HG02678 (cell line): ENCODE results near the gene VEPH1.

Experiments used
- ATAC-seq: cut with Tn5 transposase; IDR thresholded peaks from one replicate; pipeline ENCODE4 v1.9.1; 2021; ENCODE audit warnings: mild to moderate bottlenecking, moderate library complexity; ENCODE audit not compliant: unreplicated experiment

VEPH1 gene

GRCh38 chr3:157313186-157313585, 190.0 kb downstream of the VEPH1 start:
- ATAC-seq = no peak

- no peak for ATAC-seq
Measured at GRCh38 chr3:157312376-157312745, 190.9 kb downstream of the VEPH1 start.

- no peak for ATAC-seq
Measured at GRCh38 chr3:157311633-157312375, 191.4 kb downstream of the VEPH1 start.

- ATAC-seq = peak; percentile 73
Measured at GRCh38 chr3:157310329-157311052, 192.7 kb downstream of the VEPH1 start.

GRCh38 chr3:157306502-157306901, 196.7 kb downstream of the VEPH1 start:
- ATAC-seq = no peak

GRCh38 chr3:157305392-157305791, 197.8 kb downstream of the VEPH1 start:
- no peak for ATAC-seq

- no peak for ATAC-seq
Measured at GRCh38 chr3:157301755-157302154, 201.5 kb downstream of the VEPH1 start.

- no peak for ATAC-seq
Measured at GRCh38 chr3:157300981-157301663, 202.1 kb downstream of the VEPH1 start.

- no peak for ATAC-seq
Measured at GRCh38 chr3:157300094-157300493, 203.1 kb downstream of the VEPH1 start.

- ATAC-seq = no peak
Measured at GRCh38 chr3:157297328-157297915, 205.8 kb downstream of the VEPH1 start.

GRCh38 chr3:157294953-157295352, 208.3 kb downstream of the VEPH1 start:
- ATAC-seq = no peak

- ATAC-seq = no peak
Measured at GRCh38 chr3:157294491-157294890, 208.7 kb downstream of the VEPH1 start.

GRCh38 chr3:157290766-157291165, 212.4 kb downstream of the VEPH1 start:
- ATAC-seq = no peak

GRCh38 chr3:157285966-157286365, 217.2 kb downstream of the VEPH1 start:
- ATAC-seq = no peak

GRCh38 chr3:157285141-157285540, 218.1 kb downstream of the VEPH1 start:
- ATAC-seq = no peak

- ATAC-seq = no peak
Measured at GRCh38 chr3:157284688-157285087, 218.5 kb downstream of the VEPH1 start.

- no peak for ATAC-seq
Measured at GRCh38 chr3:157282261-157283191, 220.7 kb downstream of the VEPH1 start.

GRCh38 chr3:157280786-157281185, 222.4 kb downstream of the VEPH1 start:
- ATAC-seq = no peak

- no peak for ATAC-seq
Measured at GRCh38 chr3:157280354-157280753, 222.9 kb downstream of the VEPH1 start.

- ATAC-seq = no peak
Measured at GRCh38 chr3:157279237-157279636, 224.0 kb downstream of the VEPH1 start.
